ENCODE results near the gene SH3D19.
"Not testable (repeated sequence)": the region's sequence is repeated elsewhere in the genome, so short reads cannot be mapped to it uniquely, and the experiment has no call there.

SH3D19 gene

GRCh38 chr4:151267104-151267503 lies 58.3 kb downstream of the SH3D19 start:
- DNase-seq, result no peak

- no peak for DNase-seq
Measured at GRCh38 chr4:151266497-151266896, 58.9 kb downstream of the SH3D19 start.

DNA sequence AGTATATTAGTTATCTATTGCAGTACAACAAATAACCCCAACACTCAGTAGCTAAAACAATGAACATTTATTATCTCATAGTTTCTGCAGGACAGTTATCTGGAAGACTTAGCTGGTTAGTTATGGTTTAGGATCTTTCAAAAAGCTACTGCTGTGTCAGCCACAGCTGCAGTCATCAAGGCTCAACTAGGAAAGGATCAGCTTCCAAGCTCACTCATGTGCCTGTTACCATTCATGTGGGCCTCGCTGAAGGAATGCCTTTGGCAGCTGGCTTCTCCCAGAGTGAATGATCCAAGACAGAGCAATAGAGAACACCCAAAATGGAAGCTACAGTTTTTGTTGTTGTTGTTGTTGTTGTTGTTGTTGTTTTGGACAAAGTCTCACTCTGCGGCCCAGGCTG lies 62.0 kb downstream of the SH3D19 start:
- no peak for DNase-seq

- no peak for DNase-seq
Measured at GRCh38 chr4:151260526-151260925, 64.9 kb downstream of the SH3D19 start.

DNA sequence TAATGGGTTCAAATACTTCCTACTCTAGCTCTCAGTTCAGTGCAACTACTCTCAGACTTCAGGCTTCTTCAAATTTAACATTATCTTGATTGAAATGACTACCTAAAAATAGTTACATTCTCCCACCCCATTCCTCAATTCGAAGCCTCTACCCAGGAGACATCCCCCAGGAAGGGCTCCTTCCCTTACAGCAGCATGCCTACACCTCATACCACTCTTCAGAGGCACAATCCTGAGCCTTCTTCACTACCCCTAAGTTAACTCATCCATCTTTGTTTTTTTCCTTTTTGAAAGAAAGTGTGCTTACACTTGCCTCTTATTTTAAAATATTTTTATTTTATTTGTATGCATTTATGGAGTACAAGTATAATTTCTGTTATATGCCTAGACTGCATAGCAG lies 65.7 kb downstream of the SH3D19 start:
- DNase-seq, result no peak

DNA sequence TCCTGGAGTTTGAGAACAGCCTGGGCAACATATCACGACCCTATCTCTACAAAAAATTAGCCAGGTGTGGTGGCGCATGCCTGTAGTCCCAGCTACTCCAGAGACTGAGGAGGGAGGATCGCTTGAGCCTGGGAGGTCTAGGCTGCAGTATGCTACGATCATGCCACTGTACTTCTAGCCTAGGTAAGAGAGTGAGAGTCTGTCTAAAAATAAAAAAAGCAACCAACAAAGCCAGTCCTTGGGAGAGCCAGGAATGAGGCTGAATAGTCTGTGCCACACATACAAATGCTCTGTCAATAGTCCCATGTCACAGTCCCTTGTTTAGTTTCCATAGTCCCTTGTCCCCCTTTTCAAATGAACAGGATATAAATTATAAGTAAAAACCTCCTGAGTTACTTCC lies 67.7 kb downstream of the SH3D19 start:
- no peak for DNase-seq

DNA sequence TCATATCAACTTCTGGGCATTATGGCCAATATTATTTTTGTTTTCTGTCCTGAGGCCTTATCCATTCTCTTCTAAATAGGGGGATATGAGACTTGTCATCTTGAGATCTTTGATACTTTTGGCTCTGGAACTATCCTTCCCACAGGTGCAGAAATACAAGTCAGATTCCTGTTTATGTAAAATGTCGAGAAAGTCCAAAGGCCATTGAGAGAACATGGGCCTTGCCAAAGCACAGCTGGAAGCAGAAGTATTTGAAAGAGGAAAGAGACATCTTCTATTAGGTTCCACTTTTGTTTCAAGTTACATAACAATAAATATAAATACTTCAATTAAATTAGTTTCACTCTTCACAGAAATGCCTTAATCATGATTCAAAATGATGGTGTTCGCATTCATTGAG lies 69.3 kb downstream of the SH3D19 start:
- no peak for DNase-seq

DNA sequence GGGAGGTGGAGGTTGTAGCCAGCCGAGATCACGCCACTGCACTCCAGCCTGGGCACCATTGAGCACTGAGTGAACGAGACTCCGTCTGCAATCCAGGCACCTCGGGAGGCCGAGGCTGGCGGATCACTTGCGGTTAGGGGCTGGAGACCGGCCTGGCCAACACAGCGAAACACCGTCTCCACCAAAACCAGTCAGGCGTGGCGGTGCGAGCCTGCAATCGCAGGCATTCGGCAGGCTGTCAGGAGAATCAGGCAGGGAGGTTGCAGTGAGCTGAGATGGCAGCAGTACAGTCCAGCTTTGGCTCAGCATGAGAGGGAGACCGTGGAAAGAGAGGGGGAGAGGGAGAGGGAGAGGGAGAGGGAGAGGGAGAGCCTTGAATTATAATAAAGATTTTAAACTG lies 69.7 kb downstream of the SH3D19 start:
- DNase-seq, result not testable (repeated sequence)

DNA sequence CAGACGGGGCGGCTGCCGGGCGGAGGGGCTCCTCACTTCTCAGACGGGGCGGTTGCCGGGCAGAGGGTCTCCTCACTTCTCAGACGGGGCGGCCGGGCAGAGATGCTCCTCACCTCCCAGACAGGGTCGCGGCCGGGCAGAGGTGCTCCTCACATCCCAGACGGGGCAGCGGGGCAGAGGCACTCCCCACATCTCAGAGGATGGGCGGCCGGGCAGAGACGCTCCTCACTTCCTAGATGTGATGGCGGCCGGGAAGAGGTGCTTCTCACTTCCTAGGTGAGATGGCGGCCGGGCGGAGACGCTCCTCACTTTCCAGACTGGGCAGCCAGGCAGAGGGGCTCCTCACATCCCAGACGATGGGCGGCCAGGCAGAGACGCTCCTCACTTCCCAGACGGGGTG lies 70.2 kb downstream of the SH3D19 start:
- DNase-seq, result not testable (repeated sequence)

DNA sequence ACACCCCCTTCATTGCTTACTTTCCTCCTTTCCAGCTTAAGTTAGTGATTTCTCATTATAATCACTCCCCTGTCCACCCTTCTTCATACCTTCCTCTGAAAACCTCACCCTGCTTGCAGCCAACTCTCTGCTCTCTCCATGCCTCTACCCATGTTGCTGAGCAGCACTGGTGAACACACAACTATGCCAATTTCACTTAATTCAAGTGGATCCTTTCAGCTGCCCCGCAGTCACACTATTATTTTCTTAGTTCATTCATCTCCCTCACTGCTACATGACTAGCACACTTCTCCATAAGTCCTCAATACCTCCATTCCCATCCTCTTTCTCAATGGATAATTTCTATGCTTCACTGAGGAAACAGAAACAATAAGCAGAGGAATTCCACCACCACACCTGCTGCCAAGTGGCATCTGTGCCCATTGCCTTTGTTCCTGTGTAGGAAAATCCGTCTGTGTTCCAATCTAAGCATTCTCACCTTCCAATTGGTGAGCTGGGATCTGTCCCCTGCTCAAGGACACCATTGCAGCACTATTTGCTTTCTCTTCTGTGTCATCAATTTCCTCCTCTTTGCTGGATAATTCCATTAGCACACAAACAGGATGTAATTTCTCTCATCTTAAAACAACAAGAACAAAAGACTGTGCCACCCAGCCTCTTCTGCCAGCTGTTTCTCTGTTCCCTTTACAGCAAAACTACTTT lies 73.7 kb downstream of the SH3D19 start:
- no peak for DNase-seq

- DNase-seq, result no peak
Measured at GRCh38 chr4:151250706-151251105, 74.7 kb downstream of the SH3D19 start.

DNA sequence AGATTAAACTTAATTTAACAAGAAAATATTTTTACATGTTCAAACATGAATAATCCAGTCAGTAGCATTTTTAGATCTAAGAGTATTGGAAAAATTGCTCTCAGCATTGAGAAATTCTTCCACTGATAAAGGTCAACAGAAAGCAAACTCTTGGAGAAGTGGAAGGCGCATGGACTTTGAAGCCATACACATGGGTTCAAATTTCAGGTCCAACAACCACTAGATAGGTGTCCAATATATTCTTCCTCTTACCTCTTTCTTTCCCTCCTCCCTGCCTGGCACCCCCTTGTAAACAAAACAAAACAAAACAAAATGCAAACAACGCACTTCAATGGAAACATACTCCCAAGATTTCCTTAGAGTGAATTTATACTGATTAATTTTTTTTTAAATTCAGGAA lies 76.9 kb downstream of the SH3D19 start:
- no peak for DNase-seq

DNA sequence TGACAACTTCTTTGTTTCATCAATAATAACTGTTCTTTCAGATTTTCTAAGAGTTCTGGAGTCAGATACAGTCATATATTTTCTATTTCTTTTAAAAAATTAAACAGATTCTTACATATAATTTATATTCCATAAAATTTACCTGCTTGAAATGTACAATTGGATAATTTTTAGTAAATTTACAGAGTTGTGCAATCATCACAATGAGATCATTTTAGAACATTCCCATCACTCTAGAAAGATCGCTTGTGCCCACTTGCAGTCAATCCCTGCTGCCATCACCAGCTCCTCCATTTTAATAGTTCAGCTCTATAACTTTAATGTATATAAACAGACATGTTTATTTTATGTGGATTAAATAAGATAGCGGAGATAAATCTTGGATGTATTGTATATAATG lies 78.0 kb downstream of the SH3D19 start:
- no peak for DNase-seq

DNA sequence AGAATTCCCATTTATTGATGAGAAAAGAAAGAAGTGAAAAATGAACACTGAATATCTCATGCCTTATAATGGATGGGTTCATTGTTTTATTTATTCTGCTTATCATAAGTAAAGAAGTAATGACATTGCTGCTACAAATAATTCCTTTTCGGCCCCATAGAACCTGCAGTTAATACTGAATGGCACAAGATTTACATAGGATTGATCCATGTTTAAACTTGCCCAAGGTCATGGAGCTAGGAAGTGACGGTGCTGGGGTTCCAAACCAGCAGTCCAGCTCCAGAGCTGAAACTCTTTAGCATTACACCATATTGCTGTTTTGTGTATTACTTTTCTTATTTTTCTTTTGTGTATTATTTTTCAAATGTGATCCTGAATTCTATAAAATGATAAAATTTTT lies 78.7 kb downstream of the SH3D19 start:
- DNase-seq, result no peak

- DNase-seq, result no peak
Measured at GRCh38 chr4:151242305-151242704, 83.1 kb downstream of the SH3D19 start.

- DNase-seq, result no peak
Measured at GRCh38 chr4:151239608-151240007, 85.8 kb downstream of the SH3D19 start.

DNA sequence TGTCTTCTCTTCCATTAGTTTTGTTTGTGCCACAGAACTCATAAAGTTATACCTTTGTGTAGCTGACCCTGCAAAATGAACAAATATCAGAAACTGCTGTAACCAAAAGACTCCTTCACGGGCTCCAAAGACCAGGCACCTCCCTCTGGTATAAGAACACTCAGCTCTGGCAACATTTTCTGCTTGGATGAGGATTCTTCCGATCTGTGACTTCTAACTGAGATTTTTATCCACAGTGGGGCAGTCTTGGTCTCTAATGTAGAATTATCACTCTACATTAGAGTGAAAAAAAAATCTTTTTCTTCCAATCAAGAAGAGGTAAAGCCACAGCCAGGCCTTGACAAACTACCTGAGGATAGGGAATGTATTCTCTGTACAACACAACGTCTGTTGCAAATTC lies 86.9 kb downstream of the SH3D19 start:
- DNase-seq, result no peak

DNA sequence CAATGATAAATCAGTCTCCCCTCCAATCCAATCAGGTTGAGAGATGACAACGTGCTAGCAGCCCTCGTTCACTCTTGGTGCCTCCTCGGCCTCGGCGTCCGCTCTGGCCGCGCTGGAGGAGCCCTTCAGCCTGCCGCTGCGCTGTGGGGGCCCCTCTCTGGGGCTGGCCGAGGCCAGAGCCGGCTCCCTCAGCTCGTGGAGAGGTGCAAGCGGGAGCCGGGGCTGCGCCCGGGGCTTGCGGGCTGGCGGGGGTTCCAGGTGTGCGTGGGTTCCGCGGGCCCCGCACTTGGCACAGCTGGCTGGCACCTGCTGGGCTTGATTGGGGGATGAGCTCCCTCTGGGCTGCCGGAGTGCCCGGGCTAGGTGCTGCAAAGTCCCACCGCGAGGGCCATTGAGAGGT lies 89.4 kb downstream of the SH3D19 start:
- no peak for DNase-seq

GRCh38 chr4:151235373-151235772 lies 90.0 kb downstream of the SH3D19 start:
- not testable (repeated sequence) for DNase-seq

GRCh38 chr4:151233600-151233999 lies 91.8 kb downstream of the SH3D19 start:
- DNase-seq, result no peak

GRCh38 chr4:151231915-151232595 lies 93.3 kb downstream of the SH3D19 start:
- no peak for DNase-seq

- no peak for DNase-seq
Measured at GRCh38 chr4:151228189-151229119, 97.0 kb downstream of the SH3D19 start.

DNA sequence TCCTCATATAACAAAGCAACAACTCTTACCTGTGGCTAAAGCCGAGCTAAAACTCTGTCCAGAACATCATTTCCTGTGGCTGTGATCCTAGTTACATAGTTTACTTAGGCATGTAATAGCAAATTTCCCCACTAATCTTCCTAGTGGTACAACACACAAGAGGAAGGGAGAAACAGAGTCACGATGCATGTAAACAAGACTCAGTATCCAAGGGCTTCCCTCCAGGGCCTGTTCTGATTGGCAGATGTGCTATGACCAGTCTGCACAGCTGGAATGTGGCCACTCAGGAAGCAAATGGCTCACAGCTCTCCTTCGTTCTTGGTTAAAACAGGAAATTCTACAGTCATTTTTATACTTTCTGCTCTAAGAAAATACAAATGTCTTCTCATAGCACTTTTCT lies 97.7 kb downstream of the SH3D19 start:
- peak in 1 of 2 experiments; percentile 25 for DNase-seq

GRCh38 chr4:151227172-151227571 lies 98.2 kb downstream of the SH3D19 start:
- DNase-seq, result no peak

Data from SW 1271 (cell line).